OCI-LY1 (cell line): Measurements from ENCODE around the gene DPRX.

ENCODE experiments used
- EZH2 ChIP-seq: fragments of 200-600 bp; sonication (generic), shearing (Covaris generic); IDR thresholded peaks from 2 replicates; pipeline ENCODE4 v1.8.0; 2017; ENCODE audit warnings: borderline replicate concordance, mixed run types, mild to moderate bottlenecking, antibody characterized with exemption, low read length, moderate library complexity, mixed read lengths
- TF ChIP-seq, protein P1 (sequence below): fragments of 200-600 bp; sonication (generic), shearing (Covaris generic); IDR thresholded peaks from 2 replicates; pipeline ENCODE4 v1.5.1; 2017; ENCODE audit warnings: mild to moderate bottlenecking, antibody characterized with exemption, low read length, moderate library complexity, mixed read lengths

DNA sequence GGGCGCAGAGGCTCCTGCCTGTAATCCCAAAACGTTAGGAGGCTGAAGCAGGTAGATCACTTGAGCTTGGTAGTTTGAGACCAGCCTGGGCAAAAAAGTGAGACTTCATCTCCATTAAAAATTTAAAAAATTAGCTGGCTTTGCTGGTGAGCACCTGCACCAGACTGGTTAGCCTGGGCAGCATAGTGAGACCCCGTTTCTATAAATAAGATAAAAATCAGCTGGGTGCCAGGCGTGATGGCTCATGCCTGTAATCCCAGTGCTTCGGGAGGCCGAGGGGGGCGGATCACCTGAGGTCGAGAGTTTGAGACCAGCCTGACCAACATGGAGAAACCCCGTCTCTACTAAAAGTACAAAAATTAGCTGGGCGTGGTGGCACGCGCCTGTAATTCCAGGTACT lies 32.4 kb downstream of the DPRX start:
- TF ChIP-seq, protein P1, sequence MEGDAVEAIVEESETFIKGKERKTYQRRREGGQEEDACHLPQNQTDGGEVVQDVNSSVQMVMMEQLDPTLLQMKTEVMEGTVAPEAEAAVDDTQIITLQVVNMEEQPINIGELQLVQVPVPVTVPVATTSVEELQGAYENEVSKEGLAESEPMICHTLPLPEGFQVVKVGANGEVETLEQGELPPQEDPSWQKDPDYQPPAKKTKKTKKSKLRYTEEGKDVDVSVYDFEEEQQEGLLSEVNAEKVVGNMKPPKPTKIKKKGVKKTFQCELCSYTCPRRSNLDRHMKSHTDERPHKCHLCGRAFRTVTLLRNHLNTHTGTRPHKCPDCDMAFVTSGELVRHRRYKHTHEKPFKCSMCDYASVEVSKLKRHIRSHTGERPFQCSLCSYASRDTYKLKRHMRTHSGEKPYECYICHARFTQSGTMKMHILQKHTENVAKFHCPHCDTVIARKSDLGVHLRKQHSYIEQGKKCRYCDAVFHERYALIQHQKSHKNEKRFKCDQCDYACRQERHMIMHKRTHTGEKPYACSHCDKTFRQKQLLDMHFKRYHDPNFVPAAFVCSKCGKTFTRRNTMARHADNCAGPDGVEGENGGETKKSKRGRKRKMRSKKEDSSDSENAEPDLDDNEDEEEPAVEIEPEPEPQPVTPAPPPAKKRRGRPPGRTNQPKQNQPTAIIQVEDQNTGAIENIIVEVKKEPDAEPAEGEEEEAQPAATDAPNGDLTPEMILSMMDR: no peak
- TF ChIP-seq EZH2: no peak
